ENCODE measurements around the gene SURF2.
"Not testable (repeated sequence)": the region's sequence is repeated elsewhere in the genome, so short reads cannot be mapped to it uniquely, and the experiment has no call there.

Gene SURF2

GRCh38 chr9:133379153-133380086 is 23.1 kb downstream of the SURF2 start:
- DNase-seq, result no peak

GRCh38 chr9:133380734-133381133 is 24.4 kb downstream of the SURF2 start:
- no peak for DNase-seq

- DNase-seq, result no peak
These were observed 26.3 kb downstream of the SURF2 start for GRCh38 chr9:133382507-133383141.

- DNase-seq, result no peak
These were observed 27.1 kb downstream of the SURF2 start for GRCh38 chr9:133383438-133383837.

GRCh38 chr9:133384736-133385321 is 28.5 kb downstream of the SURF2 start:
- no peak for DNase-seq

- no peak for DNase-seq
These were observed 29.1 kb downstream of the SURF2 start for GRCh38 chr9:133385452-133385851.

GRCh38 chr9:133386338-133386737 is 30.0 kb downstream of the SURF2 start:
- DNase-seq, result no peak

GRCh38 chr9:133387680-133388079 is 31.3 kb downstream of the SURF2 start:
- DNase-seq, result no peak

GRCh38 chr9:133389025-133389557 is 32.7 kb downstream of the SURF2 start:
- no peak for DNase-seq

GRCh38 chr9:133389562-133389961 is 33.2 kb downstream of the SURF2 start:
- DNase-seq, result no peak

- no peak for DNase-seq
These were observed 34.4 kb downstream of the SURF2 start for GRCh38 chr9:133390713-133391112.

GRCh38 chr9:133391449-133391848 is 35.1 kb downstream of the SURF2 start:
- DNase-seq, result not testable (repeated sequence)

GRCh38 chr9:133392308-133392707 is 36.0 kb downstream of the SURF2 start:
- DNase-seq, result not testable (repeated sequence)

GRCh38 chr9:133393399-133393798 is 37.0 kb downstream of the SURF2 start:
- DNase-seq, result no peak

- DNase-seq, result no peak
These were observed 38.4 kb downstream of the SURF2 start for GRCh38 chr9:133394687-133395271.

- DNase-seq, result no peak
These were observed 40.6 kb downstream of the SURF2 start for GRCh38 chr9:133396952-133397351.

GRCh38 chr9:133397370-133397769 is 41.0 kb downstream of the SURF2 start:
- no peak for DNase-seq

GRCh38 chr9:133397895-133398294 is 41.5 kb downstream of the SURF2 start:
- no peak for DNase-seq

GRCh38 chr9:133400292-133400691 is 43.9 kb downstream of the SURF2 start:
- no peak for DNase-seq

- no peak for DNase-seq
These were observed 45.2 kb downstream of the SURF2 start for GRCh38 chr9:133401588-133401987.

GRCh38 chr9:133402689-133403088 is 46.3 kb downstream of the SURF2 start:
- no peak for DNase-seq

GRCh38 chr9:133403766-133404453 is 47.6 kb downstream of the SURF2 start:
- peak; percentile 56 for DNase-seq
